GM19099 (cell line): Measurements from ENCODE around the gene MCRIP1.

Experiments
- POLR2A ChIP-seq: IDR thresholded peaks from 3 replicates; pipeline ENCODE4 v1.6.1; 2011; ENCODE audit warnings: low read depth; ENCODE audit not compliant: insufficient read length; ENCODE audit errors: extremely low read depth

MCRIP1 gene

DNA sequence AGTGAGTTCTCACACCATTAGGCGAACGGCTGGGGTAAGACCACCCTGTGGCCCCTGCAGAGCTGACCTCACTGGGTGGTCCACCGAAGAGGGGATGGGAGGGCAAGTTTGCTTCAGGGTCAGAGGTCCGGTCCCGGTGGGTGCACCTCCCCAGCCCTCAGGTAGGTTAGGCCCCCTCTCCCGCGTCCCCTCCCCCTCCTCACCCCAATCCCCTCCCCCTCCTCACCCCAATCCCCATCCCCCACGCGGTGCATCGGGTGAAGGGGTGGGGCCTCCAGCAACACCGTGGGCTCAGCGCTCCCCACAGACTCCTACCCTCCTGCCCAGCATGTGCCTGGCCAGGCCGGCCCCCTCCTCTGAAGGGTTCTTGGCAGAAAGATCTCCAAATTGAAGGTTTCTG lies 13.4 kb downstream of the MCRIP1 start:
- no peak for TF ChIP-seq POLR2A

DNA sequence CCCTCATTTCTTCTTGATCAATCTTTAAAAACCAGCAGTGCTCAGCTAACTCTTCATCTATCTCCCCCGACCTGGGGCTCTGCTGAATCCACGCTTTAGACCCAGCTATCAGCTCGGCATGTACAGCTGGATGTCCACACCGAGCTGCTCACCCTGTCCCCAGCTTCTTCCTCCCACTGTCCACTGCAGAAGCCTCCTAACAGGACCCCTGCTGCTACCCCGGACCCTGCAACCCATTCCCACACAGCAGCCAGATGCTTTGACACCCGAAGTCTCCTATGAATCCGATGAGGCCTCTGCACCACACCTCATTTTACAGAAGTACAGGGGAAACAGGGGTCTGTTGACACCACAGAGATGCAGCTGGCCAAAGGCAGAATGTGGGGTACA lies 15.3 kb downstream of the MCRIP1 start:
- no peak for TF ChIP-seq POLR2A

DNA sequence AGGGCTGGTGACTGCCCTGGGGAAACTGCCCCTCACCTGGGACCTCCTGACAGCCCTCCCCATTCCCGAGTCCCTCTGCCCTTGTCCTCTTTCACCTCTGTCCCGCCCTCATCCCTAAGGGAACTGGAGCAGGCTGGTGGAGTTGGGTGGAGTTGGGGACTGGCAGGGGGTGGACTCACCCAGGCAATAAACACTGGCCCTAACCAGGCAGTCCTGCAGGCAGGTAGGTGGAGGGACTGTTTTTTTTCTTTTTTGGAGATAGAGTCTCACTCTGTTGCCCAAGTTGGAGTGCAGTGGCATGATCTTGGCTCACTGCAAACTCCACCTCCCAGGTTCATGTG lies 17.5 kb downstream of the MCRIP1 start:
- TF ChIP-seq POLR2A, result no peak

DNA sequence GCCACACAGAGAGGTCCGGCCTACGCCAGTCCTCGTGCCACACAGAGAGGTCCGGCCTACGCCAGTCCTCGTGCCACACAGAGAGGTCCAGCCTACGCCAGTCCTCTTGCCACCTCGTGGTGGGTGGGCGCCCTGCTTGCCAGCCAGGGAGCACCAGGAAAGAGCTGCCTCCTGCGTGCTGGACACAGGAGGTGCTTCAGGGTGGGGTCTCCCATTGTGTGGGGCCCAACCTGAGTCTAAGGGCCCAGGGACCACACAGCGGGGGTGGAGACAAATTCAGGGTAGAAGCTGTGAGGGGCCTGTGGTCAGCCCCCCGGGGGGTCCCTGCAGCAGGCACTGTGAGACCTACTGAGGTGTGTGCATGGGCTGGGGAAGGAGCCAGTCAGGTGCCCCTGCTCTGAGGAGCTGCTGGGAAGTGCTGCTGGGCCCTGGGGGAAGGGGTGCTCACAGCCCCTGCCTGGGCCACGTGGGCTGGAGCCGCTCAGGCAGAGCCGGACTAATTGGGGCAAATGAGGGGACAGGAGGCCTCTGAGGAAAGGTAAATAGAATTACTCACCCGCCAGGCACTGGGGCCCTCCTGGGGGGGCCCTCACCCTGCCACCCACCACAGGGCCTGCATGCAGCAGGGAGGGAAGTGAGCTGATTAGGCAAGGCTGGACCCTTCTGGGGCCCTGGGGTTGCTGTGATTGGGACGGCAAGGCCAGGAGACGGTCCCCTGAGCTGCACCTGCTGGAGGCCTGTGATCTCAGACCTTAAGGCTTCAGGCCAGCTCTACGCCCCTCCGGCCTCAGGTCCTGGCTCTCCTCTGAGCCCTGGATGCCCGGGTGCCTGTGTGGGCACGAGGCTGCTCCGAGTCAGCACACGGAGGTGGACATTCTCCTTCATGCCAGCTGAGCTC lies 18.1 kb downstream of the MCRIP1 start:
- TF ChIP-seq POLR2A, result no peak

DNA sequence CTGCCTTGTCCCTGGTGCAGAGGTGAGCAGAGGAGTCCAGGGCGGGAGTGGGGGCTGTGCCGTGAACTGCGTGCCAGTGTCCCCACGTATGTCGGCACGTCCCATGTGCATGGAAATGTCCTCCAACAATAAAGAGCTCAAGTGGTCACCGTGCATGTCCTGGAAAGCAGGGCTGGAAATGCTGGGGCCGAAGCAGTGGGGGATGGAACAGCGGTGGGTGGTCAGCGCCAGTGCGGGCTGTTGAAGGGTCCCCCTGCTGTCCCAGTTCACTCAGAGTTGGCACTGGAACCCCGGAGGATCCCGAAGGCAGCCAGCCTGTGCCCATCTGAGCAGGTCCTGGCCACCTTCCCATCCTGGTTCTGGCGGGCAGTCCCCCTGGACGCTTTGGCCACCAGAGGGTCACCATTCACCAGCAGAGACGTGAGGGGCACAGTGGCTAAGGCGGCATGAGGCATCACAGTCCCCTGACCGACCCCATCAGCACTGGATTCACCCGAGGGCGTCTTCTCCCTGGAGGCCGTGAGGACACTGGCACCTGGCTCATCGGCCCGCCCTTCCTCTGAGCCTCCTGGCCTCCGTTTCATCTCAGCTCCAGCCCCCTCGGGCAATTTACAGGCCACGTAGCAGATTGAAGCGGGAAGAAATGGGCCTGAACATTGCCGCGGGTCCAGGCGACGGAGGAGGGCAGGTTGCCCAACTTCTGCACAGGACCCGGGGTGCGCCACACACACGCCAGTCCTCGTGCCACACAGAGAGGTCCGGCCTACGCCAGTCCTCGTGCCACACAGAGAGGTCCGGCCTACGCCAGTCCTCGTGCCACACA lies 19.0 kb downstream of the MCRIP1 start:
- no peak for TF ChIP-seq POLR2A

DNA sequence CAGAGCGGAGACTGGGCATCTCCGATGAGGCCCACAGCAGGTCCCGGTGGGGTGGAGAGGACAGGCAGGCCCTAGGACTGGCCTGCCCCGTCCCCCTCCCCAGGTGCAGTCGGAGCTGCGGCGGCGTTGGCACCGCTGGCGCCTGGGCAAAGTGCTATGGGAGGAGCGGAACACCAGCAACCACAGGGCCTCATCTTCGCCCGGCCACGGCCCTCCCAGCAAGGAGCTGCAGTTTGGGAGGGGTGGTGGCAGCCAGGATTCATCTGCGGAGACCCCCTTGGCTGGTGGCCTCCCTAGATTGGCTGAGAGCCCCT lies 19.8 kb downstream of the MCRIP1 start:
- TF ChIP-seq POLR2A, result no peak

DNA sequence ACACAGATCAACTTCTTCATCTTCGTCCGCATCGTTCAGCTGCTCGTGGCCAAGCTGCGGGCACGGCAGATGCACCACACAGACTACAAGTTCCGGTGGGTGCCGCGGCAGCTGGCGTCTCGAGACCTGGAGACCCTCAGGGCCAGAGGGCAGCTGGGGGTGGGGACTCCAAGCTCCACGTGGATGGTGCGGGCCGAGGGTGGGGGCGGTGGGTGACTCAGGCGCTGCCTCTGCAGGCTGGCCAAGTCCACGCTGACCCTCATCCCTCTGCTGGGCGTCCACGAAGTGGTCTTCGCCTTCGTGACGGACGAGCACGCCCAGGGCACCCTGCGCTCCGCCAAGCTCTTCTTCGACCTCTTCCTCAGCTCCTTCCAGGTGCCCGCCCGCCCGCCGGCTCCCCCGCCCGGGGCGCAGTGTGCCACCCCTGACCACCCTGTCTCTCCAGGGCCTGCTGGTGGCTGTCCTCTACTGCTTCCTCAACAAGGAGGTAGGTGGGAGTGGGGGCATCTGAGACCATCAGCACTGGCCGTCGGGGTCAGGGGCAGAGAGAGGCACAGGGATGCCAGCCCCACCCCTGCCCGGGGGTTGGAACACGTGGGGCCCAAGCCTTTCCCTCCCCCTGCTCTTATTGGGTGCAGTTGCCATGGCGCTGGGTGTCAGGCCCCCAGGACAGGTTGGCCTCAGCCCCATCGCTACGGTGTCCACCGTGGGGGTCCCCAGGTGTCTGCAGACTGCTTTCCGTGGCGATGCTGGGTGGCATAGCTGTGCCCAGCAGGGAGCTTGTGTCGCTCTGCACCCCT lies 20.3 kb downstream of the MCRIP1 start:
- TF ChIP-seq POLR2A, result no peak

DNA sequence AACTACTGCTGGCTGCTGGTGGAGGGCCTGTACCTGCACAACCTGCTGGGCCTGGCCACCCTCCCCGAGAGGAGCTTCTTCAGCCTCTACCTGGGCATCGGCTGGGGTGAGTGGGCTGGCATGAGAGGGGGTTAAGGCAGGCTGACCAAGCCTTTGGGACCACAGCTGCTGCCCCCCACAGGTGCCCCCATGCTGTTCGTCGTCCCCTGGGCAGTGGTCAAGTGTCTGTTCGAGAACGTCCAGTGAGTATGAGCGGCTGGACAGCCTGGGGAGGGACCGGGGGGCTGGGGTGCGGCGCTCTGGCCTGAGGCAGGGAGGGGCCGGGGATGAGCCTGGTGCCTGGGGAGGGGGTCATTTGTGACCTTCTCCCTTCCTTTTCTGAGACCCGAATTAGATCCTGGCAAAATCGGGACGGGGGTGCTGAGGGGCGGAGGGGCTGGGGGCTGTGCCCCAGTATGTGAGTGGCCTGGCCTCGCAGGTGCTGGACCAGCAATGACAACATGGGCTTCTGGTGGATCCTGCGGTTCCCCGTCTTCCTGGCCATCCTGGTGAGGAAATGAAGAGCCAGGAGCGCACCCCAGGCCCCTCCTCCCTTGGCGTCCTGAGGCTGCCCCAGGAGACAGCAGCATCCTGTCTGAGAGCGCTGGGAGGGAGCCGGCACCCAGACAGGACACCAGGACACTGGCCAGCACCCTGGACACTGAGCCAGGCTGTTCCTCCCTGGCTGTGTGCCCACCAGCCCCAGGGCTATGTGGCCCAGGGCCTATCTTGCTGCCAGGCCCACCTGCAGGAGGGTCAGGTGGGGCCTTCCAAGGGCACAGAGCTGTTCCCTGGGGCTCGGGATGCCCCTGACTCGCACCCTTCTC lies 21.2 kb downstream of the MCRIP1 start:
- no peak for TF ChIP-seq POLR2A

DNA sequence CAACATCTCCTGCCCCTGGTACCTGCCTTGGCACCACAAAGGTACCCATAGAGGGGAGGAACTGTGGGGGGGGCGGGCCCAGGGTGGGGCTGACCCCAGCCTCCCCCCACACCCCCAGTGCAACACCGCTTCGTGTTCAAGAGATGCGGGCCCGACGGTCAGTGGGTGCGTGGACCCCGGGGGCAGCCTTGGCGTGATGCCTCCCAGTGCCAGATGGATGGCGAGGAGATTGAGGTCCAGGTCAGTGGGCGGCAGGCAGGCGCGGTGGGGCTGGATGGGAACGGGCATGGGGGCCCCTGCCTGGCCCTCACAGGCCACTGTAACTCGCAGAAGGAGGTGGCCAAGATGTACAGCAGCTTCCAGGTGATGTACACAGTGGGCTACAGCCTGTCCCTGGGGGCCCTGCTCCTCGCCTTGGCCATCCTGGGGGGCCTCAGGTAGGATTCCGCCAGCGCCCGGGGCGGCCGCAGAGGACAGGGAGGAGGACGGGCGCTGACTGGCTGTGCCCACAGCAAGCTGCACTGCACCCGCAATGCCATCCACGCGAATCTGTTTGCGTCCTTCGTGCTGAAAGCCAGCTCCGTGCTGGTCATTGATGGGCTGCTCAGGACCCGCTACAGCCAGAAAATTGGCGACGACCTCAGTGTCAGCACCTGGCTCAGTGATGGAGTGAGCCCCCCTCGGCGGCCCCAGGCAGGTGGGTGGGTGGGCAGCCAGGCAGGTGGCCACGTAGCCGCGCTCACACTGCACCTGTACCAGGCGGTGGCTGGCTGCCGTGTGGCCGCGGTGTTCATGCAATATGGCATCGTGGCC lies 22.0 kb downstream of the MCRIP1 start:
- TF ChIP-seq POLR2A, result no peak

DNA sequence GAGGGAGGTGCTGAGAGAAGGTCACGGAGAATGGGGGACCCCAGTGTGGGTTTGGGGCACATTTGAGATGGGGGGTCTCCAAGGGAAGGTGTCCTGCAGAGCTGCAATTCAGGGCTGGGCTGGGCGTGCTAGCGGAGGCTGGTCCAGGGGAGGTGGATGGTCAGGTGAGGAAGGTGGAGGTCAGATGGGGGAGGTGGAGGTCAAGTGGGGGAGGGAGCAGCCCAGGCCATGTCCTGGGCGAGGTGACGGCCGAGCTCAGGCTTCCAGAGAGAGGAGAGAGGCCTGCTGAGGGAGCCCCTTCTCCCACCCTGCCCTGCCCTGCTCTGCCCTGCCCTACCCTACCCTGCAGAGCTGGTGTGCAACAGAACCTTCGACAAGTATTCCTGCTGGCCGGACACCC lies 22.6 kb downstream of the MCRIP1 start:
- no peak for TF ChIP-seq POLR2A

DNA sequence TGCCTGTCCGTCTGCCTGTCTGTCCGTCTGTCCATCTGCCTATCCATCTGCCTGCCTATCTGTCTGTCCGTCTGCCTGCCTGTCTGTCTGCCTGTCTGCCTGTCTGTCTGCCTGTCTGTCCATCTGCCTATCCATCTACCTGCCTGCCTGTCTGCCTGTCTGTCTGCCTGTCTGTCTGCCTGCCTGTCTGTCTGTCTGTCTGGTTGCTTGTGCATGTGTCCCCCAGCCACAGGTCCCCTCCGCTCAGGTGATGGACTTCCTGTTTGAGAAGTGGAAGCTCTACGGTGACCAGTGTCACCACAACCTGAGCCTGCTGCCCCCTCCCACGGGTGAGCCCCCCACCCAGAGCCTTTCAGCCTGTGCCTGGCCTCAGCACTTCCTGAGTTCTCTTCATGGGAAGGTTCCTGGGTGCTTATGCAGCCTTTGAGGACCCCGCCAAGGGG lies 23.5 kb downstream of the MCRIP1 start:
- no peak for TF ChIP-seq POLR2A

DNA sequence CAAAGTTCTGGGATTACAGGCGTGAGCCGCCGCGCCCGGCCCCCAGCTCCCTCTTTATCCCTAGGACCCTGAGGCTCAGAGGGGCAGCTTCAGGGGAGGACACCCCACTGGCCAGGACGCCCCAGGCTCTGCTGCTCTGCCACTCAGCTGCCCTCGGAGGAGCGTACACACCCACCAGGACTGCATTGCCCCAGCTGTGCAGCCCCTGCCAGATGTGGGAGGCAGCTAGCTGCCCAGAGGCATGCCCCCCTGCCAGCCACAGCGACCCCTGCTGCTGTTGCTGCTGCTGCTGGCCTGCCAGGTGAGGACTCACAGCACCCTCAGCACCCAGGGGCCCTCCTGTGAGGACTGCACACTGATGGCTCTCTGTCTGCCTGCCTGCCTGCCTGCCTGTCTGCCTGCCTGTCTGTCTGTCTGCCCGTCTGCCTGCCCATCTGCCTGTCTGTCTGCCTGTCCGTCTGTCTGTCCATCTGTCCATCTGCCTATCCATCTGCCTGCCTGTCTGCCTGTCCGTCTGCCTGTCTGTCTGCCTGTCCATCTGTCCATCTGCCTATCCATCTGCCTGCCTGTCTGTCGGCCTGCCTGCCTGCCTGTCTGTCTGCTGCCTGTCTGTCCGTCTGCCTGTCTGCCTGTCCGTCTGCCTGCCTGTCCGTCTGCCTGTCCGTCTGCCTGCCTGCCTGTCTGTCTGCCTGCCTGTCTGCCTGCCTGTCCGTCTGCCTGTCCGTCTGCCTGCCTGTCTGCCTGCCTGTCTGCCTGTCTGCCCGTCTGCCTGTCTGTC lies 24.1 kb downstream of the MCRIP1 start:
- TF ChIP-seq POLR2A, result no peak

DNA sequence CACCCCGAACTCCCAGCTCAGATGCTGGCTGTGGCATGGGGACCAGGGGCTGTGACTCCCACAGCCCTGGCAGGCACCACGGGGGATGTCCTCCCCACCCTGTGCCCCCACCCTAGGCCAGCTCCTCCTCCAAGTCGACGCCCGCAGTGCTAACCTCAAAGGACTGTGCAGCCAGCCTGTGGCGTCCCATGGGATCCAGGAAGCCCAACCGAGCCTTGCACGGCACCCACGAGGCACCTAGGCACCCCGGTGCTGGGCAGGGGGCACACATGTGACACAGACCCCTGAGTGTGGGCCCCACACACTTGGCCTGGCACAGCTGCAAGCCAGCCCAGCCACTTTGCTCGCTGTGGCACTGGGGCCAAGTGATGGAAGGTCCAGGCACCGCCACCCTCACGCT lies 25.3 kb downstream of the MCRIP1 start:
- no peak for TF ChIP-seq POLR2A
